ENCODE results near the gene TRIO. TPM values are rescaled to one million over a fixed set of nuclear protein-coding genes. Genes with fewer than 3 reads are reported as not detected.

The TRIO gene
- total and polyA plus RNA-seq, 8 donors: 84.4 to 151 (median 93.7) TPM

DNA sequence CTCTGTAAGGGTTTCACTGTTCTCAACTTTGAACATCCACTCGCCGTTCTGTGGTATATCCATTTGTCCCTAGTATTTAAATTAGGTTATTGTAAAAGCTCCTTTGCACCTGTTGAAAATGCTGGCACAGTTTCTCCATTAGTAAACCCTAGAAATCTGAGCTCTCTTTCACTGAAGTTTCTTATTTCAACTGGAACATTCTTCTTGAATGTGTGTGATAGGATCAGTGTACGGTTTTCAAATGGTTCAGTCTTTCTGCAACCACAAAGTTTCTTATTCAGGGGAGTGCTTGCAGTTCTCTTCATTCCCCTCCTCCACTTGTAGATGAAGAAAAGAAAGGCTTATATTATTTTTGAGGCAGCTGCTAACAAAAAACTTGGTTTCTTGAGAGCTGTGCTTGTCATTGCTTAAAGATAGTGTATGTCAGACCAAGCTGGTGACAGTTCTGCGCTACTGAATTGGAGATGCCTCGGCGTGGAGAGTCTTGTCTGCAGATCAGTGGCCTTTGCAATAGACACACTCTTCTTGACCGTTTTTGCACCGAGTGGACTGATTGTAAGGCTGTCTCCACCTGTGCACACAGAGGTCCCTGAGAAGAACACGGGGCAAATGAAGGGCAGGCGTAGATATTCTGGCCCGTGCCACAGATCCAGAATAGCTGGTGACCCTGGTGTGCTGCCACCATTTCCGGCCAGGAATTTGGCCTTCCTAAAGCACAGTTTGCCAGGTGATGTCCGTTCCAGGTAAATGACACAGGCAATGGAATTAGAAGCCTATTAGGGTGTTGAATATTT lies 102.2 kb downstream of the TRIO start:
- intact Hi-C loops (cut with DNase I): no loop called here
- DNase-seq (no peak), ATAC-seq (no peak)
- TF ChIP-seq CTCF (IDR thresholded peaks at IDR 0.05): no peak
- Histone ChIP-seq H3K27me3 (no peaks in the 10 kb centered on the region), H3K9me3 (no peaks in the 10 kb centered on the region), H3K4me1 (peaks cover 4 to 19% of the 10 kb centered on the region in 2 donors), H3K27ac (no peak overlapping the region), H3K4me3 (no peak overlapping the region), H3K36me3 (no peaks in the 10 kb centered on the region)

DNA sequence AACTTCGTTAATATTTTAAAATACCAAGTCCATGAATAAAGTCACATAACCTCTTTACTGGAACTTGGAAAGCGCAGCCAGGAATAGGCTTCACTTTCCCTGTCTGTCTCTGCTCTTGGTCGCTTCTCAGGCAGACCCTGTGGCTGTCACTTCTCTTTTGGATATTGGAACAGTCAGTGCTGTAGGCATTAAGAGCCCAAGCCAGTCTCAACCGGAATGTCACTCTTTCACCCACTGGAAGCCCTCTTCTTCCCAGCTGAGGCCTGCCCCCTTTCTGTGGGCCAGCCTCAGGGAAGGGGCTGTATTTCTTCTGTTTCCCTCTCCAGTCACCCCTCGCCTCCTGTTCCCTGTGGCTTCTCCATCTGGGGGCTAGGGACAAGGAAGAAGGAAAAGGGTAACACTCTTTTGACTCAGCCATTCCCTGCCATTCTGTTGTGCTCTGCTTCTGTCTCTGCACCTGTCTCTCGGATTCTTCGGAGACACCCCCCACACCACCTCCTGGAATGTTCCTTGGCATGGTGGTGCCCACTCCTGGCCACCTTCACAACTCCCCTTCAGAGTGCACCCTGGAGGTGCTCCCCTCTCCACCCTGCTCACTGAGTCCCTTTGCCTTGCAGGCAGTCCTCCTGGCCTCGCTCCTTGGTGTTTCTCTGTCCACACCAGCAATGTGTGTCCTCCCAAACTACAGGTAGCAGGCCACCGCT lies 103.4 kb downstream of the TRIO start:
- DNase-seq: no peak
- no peaks in the 10 kb centered on the region for H3K36me3 ChIP-seq
- H3K27me3 ChIP-seq: no peaks in the 10 kb centered on the region
- H3K9me3 ChIP-seq: no peaks in the 10 kb centered on the region
- H3K4me1 ChIP-seq: peaks cover 10 to 31% of the 10 kb centered on the region in 2 donors
- intact Hi-C loops (cut with DNase I): no loop called here
- ATAC-seq: no peak
- no peak overlapping the region for H3K4me3 ChIP-seq
- no peak overlapping the region for H3K27ac ChIP-seq
- TF ChIP-seq CTCF (IDR thresholded peaks at IDR 0.05): no peak

- Histone ChIP-seq H3K9me3 (no peaks in the 10 kb centered on the region), H3K27ac (no peak overlapping the region), H3K4me3 (no peak overlapping the region), H3K36me3 (no peaks in the 10 kb centered on the region), H3K4me1 (peaks cover 10 to 33% of the 10 kb centered on the region in 2 donors), H3K27me3 (no peaks in the 10 kb centered on the region)
- ATAC-seq (no peak), DNase-seq (no peak)
- no peak for TF ChIP-seq CTCF (IDR thresholded peaks at IDR 0.05)
- intact Hi-C loops (cut with DNase I): no loop called here
Observed at GRCh38 chr5:14247054-14247386, 103.9 kb downstream of the TRIO start.

- ATAC-seq: no peak
- no peak overlapping the region for H3K27ac ChIP-seq
Observed at GRCh38 chr5:14249258-14250082, 106.3 kb downstream of the TRIO start.

More at GRCh38 chr5:14249258-14250082, 106.3 kb downstream of the TRIO start:
- TF ChIP-seq CTCF (IDR thresholded peaks at IDR 0.05): no peak
- H3K27me3 ChIP-seq: no peaks in the 10 kb centered on the region
- no peaks in the 10 kb centered on the region for H3K9me3 ChIP-seq
- H3K4me3 ChIP-seq: no peak overlapping the region
- no peaks in the 10 kb centered on the region for H3K36me3 ChIP-seq
- no peak for DNase-seq
- intact Hi-C loops (cut with DNase I): no loop called here
- peaks cover 10 to 25% of the 10 kb centered on the region in 2 donors for H3K4me1 ChIP-seq

All from left lung (tissue), 10 donors.